ENCODE measurements around the gene PLIN1. TPM values are rescaled to one million over a fixed set of nuclear protein-coding genes. Genes with fewer than 3 reads are reported as not detected.

PLIN1 gene
- total and polyA plus RNA-seq, 9 of the 15 experiments (the other 6 are each of a cell fraction or from before 2014, with no cell fraction given) = not detected

GRCh38 chr15:89724621-89725020, 45.5 kb upstream of the PLIN1 start:
- Histone ChIP-seq H3K9me1 (ENCODE audit: control insufficient read depth, insufficient read depth, low read length) (no peaks in the 10 kb centered on the region), H3K4me2 (ENCODE audit: insufficient read depth, low read length) (no peak overlapping the region), H3K36me3 (ENCODE audit: control insufficient read depth, insufficient read depth, low read length) (no peaks in the 10 kb centered on the region), H3K9me3 (replicated peaks; ENCODE audit: control insufficient read depth, insufficient read depth, low read depth, low read length) (peaks cover 4% of the 10 kb centered on the region; the same call in 1 of the 2 replicates), H3K27me3 (ENCODE audit: control insufficient read depth in 2 of 2, insufficient read depth in 2 of 2, low read length in 2 of 2) (peaks cover 7 to 39% of the 10 kb centered on the region in 2 experiments), H4K20me1 (replicated peaks; ENCODE audit: control insufficient read depth, insufficient read depth, low read length) (no peaks in the 10 kb centered on the region), H3K4me3 (no peak overlapping the region), H3K4me1 (replicated peaks in 1 of 2; ENCODE audit: control insufficient read depth in 2 of 2, insufficient read depth in 2 of 2, low read length in 2 of 2) (no peaks in the 10 kb centered on the region), H3K27ac (ENCODE audit: extremely low read depth, low read depth, low read length) (no peak overlapping the region), H3K9ac (ENCODE audit: insufficient read depth in 1 of 2, low read depth in 2 of 2, low read length in 2 of 2) (no peak overlapping the region), H3K79me2 (ENCODE audit: control insufficient read depth, insufficient read depth, low read length) (no peaks in the 10 kb centered on the region), H2AFZ (ENCODE audit: low read depth, low read length) (no peak overlapping the region)
- TF ChIP-seq POU5F1 (IDR thresholded peaks at IDR 0.05; ENCODE audit: borderline replicate concordance, low read depth, low read length, partially characterized antibody) = no peak
- TF ChIP-seq ZNF184 (CRISPR knock-in tag; IDR thresholded peaks at IDR 0.05) = peak; percentile 87
- no peak for FAIRE-seq
- POLR2A ChIA-PET = interaction anchor here (0.7 kb wide), 1 partner anchor 683 kb away, joined by 4 read pairs; no protein-coding TSS in a partner anchor
- CTCF ChIA-PET (ENCODE audit: low intra/inter-chr PET ratio) = no interaction called here
- intact Hi-C loops (cut with micrococcal nuclease) = no loop called here
- no peak for ATAC-seq
- DNase-seq (ENCODE audit: extremely low read depth in 1 of 4, low spot score in 3 of 4) = no peak
- WGBS (ENCODE audit: insufficient coverage, low coverage, missing lambda C conversion rate) = 6% methylated on average over 1 of the region's 1 CpG
- in situ Hi-C loops (cut with MboI) = no loop called here
- no TSS peak for BruUV-seq (replicated peaks)

GRCh38 chr15:89723031-89723430, 43.9 kb upstream of the PLIN1 start:
- in situ Hi-C loops (cut with MboI) (no loop called here), intact Hi-C loops (cut with micrococcal nuclease) (no loop called here)
- FAIRE-seq = no peak

More at GRCh38 chr15:89723031-89723430, 43.9 kb upstream of the PLIN1 start:
- Histone ChIP-seq H3K4me1 (replicated peaks in 1 of 2; ENCODE audit: control insufficient read depth in 2 of 2, insufficient read depth in 2 of 2, low read length in 2 of 2) (no peaks in the 10 kb centered on the region), H3K9me3 (replicated peaks; ENCODE audit: control insufficient read depth, insufficient read depth, low read depth, low read length) (peaks cover 4% of the 10 kb centered on the region; the same call in 1 of the 2 replicates), H3K4me2 (ENCODE audit: insufficient read depth, low read length) (no peak overlapping the region), H3K4me3 (no peak overlapping the region), H3K9ac (ENCODE audit: insufficient read depth in 1 of 2, low read depth in 2 of 2, low read length in 2 of 2) (no peak overlapping the region), H4K20me1 (replicated peaks; ENCODE audit: control insufficient read depth, insufficient read depth, low read length) (no peaks in the 10 kb centered on the region), H2AFZ (ENCODE audit: low read depth, low read length) (no peak overlapping the region), H3K36me3 (ENCODE audit: control insufficient read depth, insufficient read depth, low read length) (no peaks in the 10 kb centered on the region), H3K79me2 (ENCODE audit: control insufficient read depth, insufficient read depth, low read length) (no peaks in the 10 kb centered on the region), H3K9me1 (ENCODE audit: control insufficient read depth, insufficient read depth, low read length) (no peaks in the 10 kb centered on the region), H3K27me3 (ENCODE audit: control insufficient read depth in 2 of 2, insufficient read depth in 2 of 2, low read length in 2 of 2) (peaks cover 7 to 26% of the 10 kb centered on the region in 2 experiments), H3K27ac (ENCODE audit: extremely low read depth, low read depth, low read length) (no peak overlapping the region)
- no peak for DNase-seq (ENCODE audit: extremely low read depth in 1 of 4, low spot score in 3 of 4)
- WGBS (ENCODE audit: insufficient coverage, low coverage, missing lambda C conversion rate) = 2% methylated on average over 3 of the region's 3 CpGs
- ATAC-seq = no peak
- ChIA-PET CTCF (ENCODE audit: low intra/inter-chr PET ratio) (no interaction called here), POLR2A (interaction anchor here (0.7 to 1.0 kb wide), 2 partner anchors 13 to 17 kb away, joined by 3 read pairs; no protein-coding TSS in a partner anchor)
- TF ChIP-seq ZNF551 (CRISPR knock-in tag; IDR thresholded peaks at IDR 0.05) (no peak), FOXP4 (CRISPR knock-in tag; IDR thresholded peaks at IDR 0.05; ENCODE audit: borderline replicate concordance) (no peak), CREB3L1 (IDR thresholded peaks at IDR 0.05; ENCODE audit: borderline replicate concordance, low read depth) (no peak), RAD51 (IDR thresholded peaks at IDR 0.05; ENCODE audit: borderline replicate concordance, low read depth) (no peak), DMBX1 (CRISPR knock-in tag; IDR thresholded peaks at IDR 0.05; ENCODE audit: borderline replicate concordance) (no peak), ZNF134 (CRISPR knock-in tag; conservative IDR thresholded peaks at IDR 0.05) (no peak), ZNF436 (CRISPR knock-in tag; IDR thresholded peaks at IDR 0.05) (no peak)
- no TSS peak for BruUV-seq (replicated peaks)
